Measurements from ENCODE around the gene DDX39B.

DDX39B gene

GRCh38 chr6:31546958-31547726 is 5.3 kb upstream of the DDX39B start, which contains the start of gene NFKBIL1:
NFKBIL1 (plus strand) TSS chr6:31547608; CDS start chr6:31547695, 87 bp downstream.
- DNase-seq (ENCODE audit: low read depth) = peak; percentile 89

- DNase-seq (ENCODE audit: low read depth) = no peak
Observed at GRCh38 chr6:31546339-31546957, 4.6 kb upstream of the DDX39B start, which contains the start of gene ATP6V1G2. ATP6V1G2 (minus strand) TSS chr6:31546608; CDS start chr6:31546559, 49 bp downstream.

- DNase-seq (ENCODE audit: low read depth) = no peak
Observed at GRCh38 chr6:31545291-31545690, 3.5 kb upstream of the DDX39B start.

GRCh38 chr6:31544676-31545075 is 2.9 kb upstream of the DDX39B start:
- DNase-seq (ENCODE audit: low read depth) = no peak

- no peak for DNase-seq (ENCODE audit: low read depth)
Observed at GRCh38 chr6:31543639-31544038, 1.8 kb upstream of the DDX39B start.

- no peak for DNase-seq (ENCODE audit: low read depth)
Observed at GRCh38 chr6:31541059-31541657, 645 bp downstream of the DDX39B start.

GRCh38 chr6:31540640-31541039 is 1.2 kb downstream of the DDX39B start:
- DNase-seq (ENCODE audit: low read depth) = no peak

- no peak for DNase-seq (ENCODE audit: low read depth)
Observed at GRCh38 chr6:31538805-31539400, 2.9 kb downstream of the DDX39B start.

GRCh38 chr6:31535538-31536324 is 6.1 kb downstream of the DDX39B start:
- DNase-seq (ENCODE audit: low read depth) = no peak

- no peak for DNase-seq (ENCODE audit: low read depth)
Observed at GRCh38 chr6:31534521-31535040, 7.2 kb downstream of the DDX39B start.

GRCh38 chr6:31534011-31534410 is 7.8 kb downstream of the DDX39B start:
- DNase-seq (ENCODE audit: low read depth) = no peak

- no peak for DNase-seq (ENCODE audit: low read depth)
Observed at GRCh38 chr6:31533455-31533841, 8.4 kb downstream of the DDX39B start.

- DNase-seq (ENCODE audit: low read depth) = no peak
Observed at GRCh38 chr6:31532644-31533454, 9.0 kb downstream of the DDX39B start.

- no peak for DNase-seq (ENCODE audit: low read depth)
Observed at GRCh38 chr6:31531771-31532643, 9.8 kb downstream of the DDX39B start.

- no peak for DNase-seq (ENCODE audit: low read depth)
Observed at GRCh38 chr6:31531162-31531561, 10.6 kb downstream of the DDX39B start.

- no peak for DNase-seq (ENCODE audit: low read depth)
Observed at GRCh38 chr6:31530659-31531058, 11.1 kb downstream of the DDX39B start.

GRCh38 chr6:31529329-31530150 is 12.3 kb downstream of the DDX39B start:
- no peak for DNase-seq (ENCODE audit: low read depth)

- DNase-seq (ENCODE audit: low read depth) = no peak
Observed at GRCh38 chr6:31528821-31529328, 12.9 kb downstream of the DDX39B start, which contains the start of gene MCCD1. MCCD1 (plus strand) TSS chr6:31528962; CDS start chr6:31529015, 53 bp downstream.
